ENCODE results near the gene EGFR.

DNA sequence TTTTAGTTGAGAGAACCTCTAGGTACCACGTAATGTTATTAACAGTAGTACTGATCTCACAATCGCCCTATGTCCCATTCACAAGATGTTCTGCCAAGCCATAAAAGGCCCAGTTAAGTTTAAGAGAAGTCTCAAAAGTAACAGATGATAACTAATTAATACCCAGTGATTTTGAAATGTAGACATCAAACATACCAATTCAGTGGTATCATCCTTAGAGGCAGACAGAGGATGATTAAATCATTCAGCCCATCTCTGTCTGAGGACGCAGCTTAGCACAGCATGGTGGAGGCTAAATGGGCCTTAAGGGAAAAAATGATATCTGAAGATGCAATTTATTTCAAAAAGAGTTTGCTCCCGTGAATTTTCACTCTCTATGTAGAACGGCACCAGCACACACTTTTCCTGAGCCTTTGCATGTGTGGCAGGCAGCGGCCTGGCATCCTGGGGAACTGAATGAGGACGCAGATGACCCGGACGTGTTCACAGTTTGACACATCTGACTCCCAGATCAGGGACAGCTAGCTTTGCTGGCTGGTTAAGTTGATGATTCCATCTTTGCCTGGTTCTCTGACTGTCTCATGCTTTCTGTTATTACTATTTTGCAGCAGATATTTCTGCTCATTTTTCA is 13.4 kb downstream of the EGFR start:
- TF ChIP-seq, protein P1, sequence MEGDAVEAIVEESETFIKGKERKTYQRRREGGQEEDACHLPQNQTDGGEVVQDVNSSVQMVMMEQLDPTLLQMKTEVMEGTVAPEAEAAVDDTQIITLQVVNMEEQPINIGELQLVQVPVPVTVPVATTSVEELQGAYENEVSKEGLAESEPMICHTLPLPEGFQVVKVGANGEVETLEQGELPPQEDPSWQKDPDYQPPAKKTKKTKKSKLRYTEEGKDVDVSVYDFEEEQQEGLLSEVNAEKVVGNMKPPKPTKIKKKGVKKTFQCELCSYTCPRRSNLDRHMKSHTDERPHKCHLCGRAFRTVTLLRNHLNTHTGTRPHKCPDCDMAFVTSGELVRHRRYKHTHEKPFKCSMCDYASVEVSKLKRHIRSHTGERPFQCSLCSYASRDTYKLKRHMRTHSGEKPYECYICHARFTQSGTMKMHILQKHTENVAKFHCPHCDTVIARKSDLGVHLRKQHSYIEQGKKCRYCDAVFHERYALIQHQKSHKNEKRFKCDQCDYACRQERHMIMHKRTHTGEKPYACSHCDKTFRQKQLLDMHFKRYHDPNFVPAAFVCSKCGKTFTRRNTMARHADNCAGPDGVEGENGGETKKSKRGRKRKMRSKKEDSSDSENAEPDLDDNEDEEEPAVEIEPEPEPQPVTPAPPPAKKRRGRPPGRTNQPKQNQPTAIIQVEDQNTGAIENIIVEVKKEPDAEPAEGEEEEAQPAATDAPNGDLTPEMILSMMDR (IDR thresholded peaks at IDR 0.05; ENCODE audit: insufficient read depth, low read length, poor library complexity, severe bottlenecking), result no peak
- no peak for TF ChIP-seq EZH2phosphoT487 (conservative IDR thresholded peaks at IDR 0.05; ENCODE audit: low read length)
